Suprapubic skin (tissue), 4 donors: ENCODE measurements around the gene SRSF6. TPM values are rescaled to one million over a fixed set of nuclear protein-coding genes. Genes with fewer than 3 reads are reported as not detected.

Experiments used
- DNase-seq, 2 donors: peaks; one replicate each; pipeline ENCODE4 v3.0.0-alpha.2; 2019; ENCODE audit warnings: low spot score in 2 of 2
- H3K27ac ChIP-seq: fragments of 200-600 bp; sonication (generic); one replicate; pipeline ENCODE4 v1.5.1; 2019
- H3K27me3 ChIP-seq: fragments of 200-600 bp; sonication (generic); one replicate; pipeline ENCODE4 v1.5.1; 2019
- H3K36me3 ChIP-seq: fragments of 200-600 bp; sonication (generic); one replicate; pipeline ENCODE4 v1.5.1; 2019
- H3K4me1 ChIP-seq: fragments of 200-600 bp; sonication (generic); one replicate; pipeline ENCODE4 v1.5.1; 2019
- H3K4me3 ChIP-seq: fragments of 200-600 bp; sonication (generic); one replicate; pipeline ENCODE4 v1.5.1; 2019; ENCODE audit warnings: mild to moderate bottlenecking
- H3K9me3 ChIP-seq: fragments of 200-600 bp; sonication (generic); one replicate; pipeline ENCODE4 v1.5.1; 2019
- CTCF ChIP-seq, 2 donors: fragments of 200-600 bp in 1 of 2; fragments of 450-650 bp in 1 of 2; sonication (generic) in 1 of 2; IDR thresholded peaks; one replicate each; pipeline ENCODE4 v1.5.1; 2016 to 2019; ENCODE audit warnings: antibody characterized with exemption in 2 of 2, mild to moderate bottlenecking in 1 of 2, moderate library complexity in 1 of 2
- EP300 ChIP-seq: sonication (generic); formaldehyde crosslinking; IDR thresholded peaks from one replicate; pipeline ENCODE4 v1.6.1; 2017; ENCODE audit warnings: antibody characterized with exemption
- POLR2A ChIP-seq, 2 donors: fragments of 450-650 bp; IDR thresholded peaks; one replicate each; pipeline ENCODE4 v1.6.1; 2017; ENCODE audit warnings: antibody characterized with exemption in 2 of 2, mild to moderate bottlenecking in 2 of 2, moderate library complexity in 2 of 2
- POLR2AphosphoS5 ChIP-seq, 3 donors: sonication (generic); formaldehyde crosslinking; IDR thresholded peaks; one replicate each; pipeline ENCODE4 v1.6.1; 2017; ENCODE audit warnings: antibody characterized with exemption in 3 of 3
- WGBS: methylation state at CpG from one replicate; pipeline ENCODE4 v1.1.5; 2018; 5-methylcytosine and 5-hydroxymethylcytosine counted together
- total RNA-seq, 4 donors: library from RNA; depleted of rRNA; stranded (reverse); fragments of >200 nt; gene quantifications; one replicate each; pipeline ENCODE4 v1.1.0, GENCODE V29; 2016

Gene SRSF6
- total RNA-seq, 4 donors from 2014 or later: 64.7 to 92.7 (median 77.6) TPM

DNA sequence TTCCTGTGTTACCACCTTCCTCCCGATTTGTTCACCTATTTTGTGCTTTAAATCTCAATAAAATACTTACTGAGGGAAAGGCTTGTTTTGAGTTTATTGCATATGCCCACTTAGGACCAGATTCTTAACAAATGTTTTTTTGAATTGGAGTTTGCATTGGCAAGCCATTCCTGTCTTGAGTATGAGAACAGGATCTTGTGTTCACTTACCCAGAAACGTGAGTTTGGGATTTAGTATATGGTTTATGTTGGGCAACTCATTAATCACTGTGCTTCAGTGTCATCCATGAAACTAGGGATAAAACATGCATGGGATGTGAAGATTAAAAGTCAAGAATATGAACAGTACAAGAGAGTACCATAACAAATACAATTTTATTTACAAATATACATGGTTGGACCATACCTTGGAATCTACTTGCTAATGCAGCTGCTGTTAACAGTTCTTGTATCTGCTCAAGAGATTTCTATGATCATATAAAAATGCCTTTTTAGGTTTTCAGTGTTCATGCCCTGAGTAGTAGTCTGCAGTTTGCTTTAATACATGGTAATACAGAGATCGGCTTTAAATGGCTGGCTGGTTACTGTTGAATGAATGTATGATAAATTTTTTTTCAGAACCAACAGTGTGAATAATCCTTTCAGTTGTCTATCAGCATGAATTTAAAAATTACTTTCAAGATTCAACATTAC, 6.0 kb downstream of the SRSF6 start:
- TF ChIP-seq POLR2A (IDR thresholded peaks at IDR 0.05) (no peak), EP300 (no peak), CTCF (IDR thresholded peaks at IDR 0.05) (no peak), POLR2AphosphoS5 (IDR thresholded peaks at IDR 0.05) (no peak)
- H3K36me3 ChIP-seq: peaks cover 79% of the 10 kb centered on the region
- DNase-seq: no peak
- 65% methylated on average over 3 of the region's 3 CpGs for WGBS
- H3K4me3 ChIP-seq: no peak overlapping the region
- H3K9me3 ChIP-seq: no peaks in the 10 kb centered on the region
- H3K4me1 ChIP-seq: peaks cover 31% of the 10 kb centered on the region
- no peak overlapping the region for H3K27ac ChIP-seq
- H3K27me3 ChIP-seq: no peaks in the 10 kb centered on the region

DNA sequence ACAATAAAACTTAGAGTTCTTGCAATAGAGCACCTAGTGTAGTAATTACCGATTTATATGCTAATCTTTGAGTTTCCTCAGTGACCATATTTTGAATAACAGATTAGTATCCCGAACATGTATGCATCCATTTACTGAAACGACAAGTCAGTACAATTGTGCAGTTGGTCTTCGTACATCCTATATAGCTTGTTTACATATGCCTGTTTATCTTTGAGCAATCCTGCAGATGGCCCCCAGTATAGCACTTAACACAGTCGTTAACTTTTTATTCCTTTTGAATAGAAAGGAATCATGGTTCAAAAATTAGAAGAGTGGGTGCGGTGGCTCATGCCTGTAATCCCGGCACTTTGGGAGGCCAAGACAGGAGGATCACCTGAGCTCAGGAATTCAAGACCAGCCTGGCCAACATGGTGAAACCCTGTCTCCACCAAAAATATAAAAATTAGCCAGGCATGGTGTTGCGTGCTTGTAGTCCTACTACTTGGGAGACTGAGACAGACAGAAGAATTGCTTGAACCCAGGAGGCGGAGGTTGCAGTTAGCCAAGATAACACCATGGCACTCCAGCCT, 6.6 kb downstream of the SRSF6 start:
- no peaks in the 10 kb centered on the region for H3K9me3 ChIP-seq
- 90% methylated on average over 9 of the region's 9 CpGs for WGBS
- peaks cover 83% of the 10 kb centered on the region for H3K36me3 ChIP-seq
- TF ChIP-seq POLR2A (IDR thresholded peaks at IDR 0.05): no peak
- no peak for TF ChIP-seq CTCF (IDR thresholded peaks at IDR 0.05)
- TF ChIP-seq POLR2AphosphoS5 (IDR thresholded peaks at IDR 0.05): no peak
- TF ChIP-seq EP300: no peak
- H3K27ac ChIP-seq: no peak overlapping the region
- peaks cover 25% of the 10 kb centered on the region for H3K4me1 ChIP-seq
- no peaks in the 10 kb centered on the region for H3K27me3 ChIP-seq
- H3K4me3 ChIP-seq: no peak overlapping the region
- no peak for DNase-seq

DNA sequence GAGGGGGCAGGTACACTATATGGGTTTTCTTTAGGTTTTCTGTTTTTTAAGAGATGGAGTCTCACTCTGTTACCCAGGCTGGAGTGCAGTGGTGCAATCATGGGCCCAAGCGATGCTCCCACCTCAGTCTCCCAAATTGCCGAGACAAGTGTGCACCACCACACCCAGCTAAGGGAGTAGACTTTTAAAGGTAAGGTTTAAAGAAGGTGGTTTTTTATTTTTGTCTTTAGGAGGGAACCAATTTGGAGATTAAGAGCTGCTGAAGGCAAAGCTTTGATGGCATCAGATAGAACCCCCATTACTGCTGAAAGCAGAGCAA, 7.9 kb downstream of the SRSF6 start:
- H3K4me3 ChIP-seq: no peak overlapping the region
- H3K9me3 ChIP-seq: no peaks in the 10 kb centered on the region
- peaks cover 76% of the 10 kb centered on the region for H3K36me3 ChIP-seq
- DNase-seq: no peak
- H3K4me1 ChIP-seq: peaks cover 17% of the 10 kb centered on the region
- 100% methylated on average over 2 of the region's 2 CpGs for WGBS
- TF ChIP-seq POLR2AphosphoS5 (IDR thresholded peaks at IDR 0.05) (no peak), EP300 (no peak), POLR2A (IDR thresholded peaks at IDR 0.05) (no peak), CTCF (IDR thresholded peaks at IDR 0.05) (no peak)
- H3K27ac ChIP-seq: no peak overlapping the region
- no peaks in the 10 kb centered on the region for H3K27me3 ChIP-seq

DNA sequence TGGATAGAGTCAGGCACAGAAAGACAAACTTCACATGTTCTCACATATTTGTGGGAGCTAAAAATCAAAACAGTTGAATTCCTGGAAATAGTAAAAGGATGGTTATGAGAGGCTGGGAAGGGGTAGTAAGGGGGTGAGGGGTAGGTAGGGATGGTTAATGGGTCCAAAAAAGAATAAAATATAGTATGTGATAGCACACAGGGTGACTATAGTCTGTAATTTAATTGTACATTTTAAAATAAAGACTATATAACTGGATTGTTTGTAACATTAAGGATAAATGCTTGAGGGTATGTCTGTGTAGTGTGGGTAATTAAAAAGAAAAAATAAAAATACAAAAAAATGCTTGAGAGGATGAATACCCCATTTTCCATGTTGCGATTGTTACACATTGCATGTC, 9.9 kb downstream of the SRSF6 start:
- no peak for TF ChIP-seq CTCF (IDR thresholded peaks at IDR 0.05)
- DNase-seq: no peak
- Histone ChIP-seq H3K4me1 (peaks cover 5% of the 10 kb centered on the region), H3K36me3 (peaks cover 60% of the 10 kb centered on the region), H3K27ac (no peak overlapping the region), H3K9me3 (no peaks in the 10 kb centered on the region), H3K27me3 (no peaks in the 10 kb centered on the region), H3K4me3 (no peak overlapping the region)
- 100% methylated on average over 1 of the region's 1 CpG for WGBS

DNA sequence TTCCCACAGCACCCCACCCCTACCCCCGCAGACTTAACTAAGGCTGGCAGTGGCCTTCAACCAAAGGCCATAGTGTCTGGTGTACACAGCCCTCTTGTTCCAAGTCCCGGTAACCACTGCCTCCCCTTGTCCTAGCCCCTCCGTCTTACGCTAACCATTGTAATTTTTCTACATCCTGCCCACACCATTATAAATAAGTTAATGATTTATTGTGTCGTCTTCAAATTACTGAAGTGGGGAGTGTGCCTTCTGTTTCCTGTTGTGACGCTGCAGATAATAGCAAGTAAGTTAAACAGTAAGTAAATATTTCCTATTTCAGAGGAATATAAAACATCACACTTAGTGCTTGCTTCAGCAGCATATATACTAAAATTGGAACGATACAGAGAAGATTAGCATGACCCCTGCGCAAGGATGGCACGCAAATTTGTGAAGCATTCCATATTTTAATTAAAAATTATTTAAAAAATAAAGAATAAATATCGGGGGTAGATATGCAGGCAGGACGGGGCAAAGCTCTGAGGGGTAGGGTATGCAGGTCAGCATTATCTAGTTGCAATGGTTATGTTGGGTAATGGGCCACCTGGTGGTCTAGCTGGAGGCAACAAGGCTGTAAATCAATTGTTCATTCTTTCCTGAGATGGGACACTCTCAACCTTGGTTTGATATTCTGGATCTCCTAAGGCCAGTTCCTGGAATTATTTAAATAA, 15.1 kb downstream of the SRSF6 start:
- peaks cover 21% of the 10 kb centered on the region for H3K36me3 ChIP-seq
- no peak overlapping the region for H3K27ac ChIP-seq
- TF ChIP-seq CTCF (IDR thresholded peaks at IDR 0.05) (no peak), EP300 (no peak), POLR2AphosphoS5 (IDR thresholded peaks at IDR 0.05) (no peak), POLR2A (IDR thresholded peaks at IDR 0.05) (no peak)
- no peaks in the 10 kb centered on the region for H3K27me3 ChIP-seq
- no peak for DNase-seq
- no peaks in the 10 kb centered on the region for H3K4me1 ChIP-seq
- H3K9me3 ChIP-seq: no peaks in the 10 kb centered on the region
- H3K4me3 ChIP-seq: no peak overlapping the region
- WGBS: 82% methylated on average over 11 of the region's 11 CpGs
